ENCODE results near the gene HS3ST6.
"Not testable (repeated sequence)": the region's sequence is repeated elsewhere in the genome, so short reads cannot be mapped to it uniquely, and the experiment has no call there.

Gene HS3ST6

DNA sequence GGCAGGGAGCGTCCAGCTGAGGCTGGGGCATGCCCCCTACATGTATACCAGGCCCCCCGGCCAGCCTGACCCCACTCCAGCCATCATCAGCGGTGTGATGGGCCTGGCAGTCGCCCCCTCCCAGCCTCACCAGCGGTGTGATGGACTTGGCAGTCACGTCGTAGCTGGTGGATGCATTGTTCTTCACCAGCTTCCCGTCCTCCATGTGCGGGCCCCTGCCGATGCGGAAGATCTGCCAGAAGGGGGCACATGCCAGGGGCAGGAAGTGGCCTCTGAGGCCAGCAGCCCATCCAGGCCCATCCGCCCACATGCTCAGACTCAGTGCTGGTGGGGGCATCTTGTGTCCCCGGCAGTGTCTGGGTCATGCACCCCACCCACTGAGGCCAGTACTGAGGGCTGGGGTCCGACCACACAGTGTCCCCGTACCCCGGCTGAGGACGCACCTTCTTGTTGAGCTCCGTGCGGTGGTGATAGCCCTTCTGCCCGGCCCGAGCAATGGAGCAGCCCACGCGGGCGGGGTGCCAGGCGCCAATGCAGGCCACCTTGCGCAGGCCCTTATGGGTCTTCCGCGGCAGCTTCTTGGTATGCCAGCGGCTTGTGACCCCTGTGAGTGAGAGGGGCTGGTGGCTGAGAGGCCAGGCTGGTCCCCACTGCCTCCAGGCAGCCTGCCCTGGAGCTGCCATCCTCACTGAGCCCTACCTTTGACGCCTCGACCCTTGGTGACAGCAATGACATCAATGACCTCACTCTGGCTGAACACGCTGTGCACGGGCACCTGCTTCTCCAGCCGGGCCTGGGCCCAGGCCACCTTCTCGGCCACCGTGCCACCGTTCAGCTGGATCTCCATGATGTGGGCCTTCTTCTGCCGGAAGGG is 28.5 kb upstream of the HS3ST6 start:
- no peak for DNase-seq

DNA sequence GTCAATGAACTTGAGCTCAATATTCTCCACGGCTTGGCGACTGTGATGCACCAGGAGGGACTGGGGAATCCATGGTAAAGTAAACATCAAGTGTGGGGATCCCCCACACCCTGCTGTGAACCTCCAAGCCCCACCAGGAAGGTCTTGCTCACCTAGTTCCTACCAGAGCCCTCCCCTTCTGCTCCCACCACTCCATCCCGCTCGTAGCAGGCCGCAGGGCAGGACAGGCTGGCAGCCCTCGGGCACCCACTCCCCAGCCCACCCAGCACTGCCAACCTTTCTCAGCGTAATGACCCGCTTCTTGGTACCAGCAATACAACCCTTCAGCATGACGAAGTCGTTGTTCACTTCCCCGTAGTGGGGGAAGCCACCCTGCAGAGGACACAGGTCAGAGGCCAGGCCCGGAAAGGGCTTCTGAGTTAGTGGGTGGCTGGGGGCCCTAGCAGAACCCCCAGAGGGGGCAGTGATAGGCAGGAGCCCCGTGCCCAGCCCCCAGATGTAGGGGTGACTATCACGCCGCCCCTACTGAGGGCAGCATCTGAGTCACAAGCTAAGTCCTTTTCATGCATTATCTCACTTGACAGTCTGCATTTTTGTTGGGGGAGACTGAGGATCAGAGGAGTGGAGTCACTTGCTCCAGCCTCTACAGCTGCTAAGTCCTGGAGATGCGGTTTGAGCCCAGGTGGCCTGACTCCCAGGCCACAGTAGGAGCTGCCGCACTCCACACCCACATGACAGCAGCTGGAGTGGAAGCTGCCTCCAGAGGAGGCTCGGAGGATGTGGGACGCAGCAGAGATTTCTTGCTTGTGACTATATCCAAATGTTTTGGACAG is 27.6 kb upstream of the HS3ST6 start:
- DNase-seq: no peak

- DNase-seq: no peak
Measured at GRCh38 chr16:1944612-1945199, 26.5 kb upstream of the HS3ST6 start.

DNA sequence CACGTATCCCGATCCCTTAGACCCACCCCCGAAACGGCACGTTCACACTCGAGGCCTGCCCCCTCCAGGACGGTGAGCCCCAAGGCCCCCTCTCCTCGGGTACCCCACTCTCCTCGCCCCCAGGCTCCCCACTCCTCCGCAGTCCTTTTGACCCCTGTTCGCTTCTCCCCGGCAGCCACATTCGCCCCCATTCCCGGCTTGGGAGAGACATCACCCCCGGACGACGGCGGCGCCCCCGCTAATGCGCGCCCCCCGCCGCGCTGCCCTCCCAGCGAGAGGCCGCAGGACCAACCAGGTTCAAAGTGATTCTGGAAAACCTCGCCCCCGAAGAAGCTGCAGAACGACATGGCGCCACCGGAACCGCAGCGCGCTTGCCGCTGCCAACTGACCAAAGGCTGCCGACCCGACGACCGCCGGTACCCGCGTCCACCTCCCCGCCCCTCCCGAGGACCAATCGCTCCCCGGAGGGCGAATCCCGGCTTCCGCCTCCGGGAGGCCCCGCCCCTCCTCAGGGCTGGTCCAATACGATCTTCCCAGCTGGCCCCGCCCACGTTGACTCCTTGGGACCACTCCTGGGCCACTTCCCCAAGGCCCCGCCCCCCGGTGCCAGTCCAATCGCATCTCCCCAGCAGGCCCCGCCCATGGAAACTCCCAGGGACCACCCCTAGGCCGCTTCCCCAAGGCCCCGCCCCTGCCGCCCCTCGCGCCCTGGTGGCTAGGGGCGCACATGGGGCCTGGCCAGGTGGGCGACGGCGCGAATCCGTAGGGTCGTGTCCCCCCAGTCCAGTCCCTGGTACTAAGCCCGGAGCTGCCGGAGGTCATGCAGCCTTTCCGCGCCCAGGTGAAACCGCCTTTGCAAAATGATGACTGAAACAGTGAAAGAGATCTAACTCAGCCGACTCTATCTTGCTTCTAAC is 24.9 kb upstream of the HS3ST6 start, which contains the start of gene MSRB1:
TSS of gene MSRB1 (minus strand) at position 390 of the 917 bp plus-strand sequence. CDS start at position 347, 43 bp downstream.
- peak; percentile 100 for DNase-seq

DNA sequence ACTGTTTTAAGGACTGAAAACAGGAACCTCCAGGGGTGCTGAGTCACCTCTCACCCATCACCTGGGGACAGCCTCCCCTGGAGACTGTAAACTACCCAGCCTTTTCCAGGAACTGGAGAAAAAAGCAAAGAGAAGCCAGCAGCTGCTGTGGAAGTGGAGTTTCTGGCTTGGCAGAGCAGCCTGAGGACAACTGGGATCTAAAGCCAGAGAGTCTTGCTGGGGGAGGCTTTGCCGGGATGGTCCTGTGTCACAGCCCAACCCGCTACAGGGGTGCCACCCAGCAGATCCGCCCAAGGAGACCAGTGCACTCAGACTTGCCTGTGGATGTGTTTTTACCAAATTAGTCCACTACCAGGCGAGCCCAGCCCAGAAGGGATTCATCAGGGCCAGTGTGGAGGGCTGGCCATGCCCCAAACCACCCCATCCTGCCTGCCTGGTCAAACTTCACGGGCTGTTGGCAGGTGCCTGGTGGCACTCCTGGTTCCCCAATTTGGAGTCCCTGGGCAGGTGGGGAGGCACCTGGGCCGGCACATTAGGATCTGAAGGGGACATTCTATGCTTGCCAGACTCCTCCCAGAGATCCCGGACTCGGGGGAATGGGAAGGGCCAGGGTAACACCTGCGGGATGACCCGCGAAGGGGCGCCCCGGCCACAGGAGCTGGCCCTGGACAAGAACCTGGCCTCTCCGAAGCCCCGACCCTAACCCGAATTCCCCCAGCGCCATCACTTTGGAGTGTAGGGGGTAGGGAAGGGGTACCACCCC is 24.0 kb upstream of the HS3ST6 start:
- DNase-seq: no peak

DNA sequence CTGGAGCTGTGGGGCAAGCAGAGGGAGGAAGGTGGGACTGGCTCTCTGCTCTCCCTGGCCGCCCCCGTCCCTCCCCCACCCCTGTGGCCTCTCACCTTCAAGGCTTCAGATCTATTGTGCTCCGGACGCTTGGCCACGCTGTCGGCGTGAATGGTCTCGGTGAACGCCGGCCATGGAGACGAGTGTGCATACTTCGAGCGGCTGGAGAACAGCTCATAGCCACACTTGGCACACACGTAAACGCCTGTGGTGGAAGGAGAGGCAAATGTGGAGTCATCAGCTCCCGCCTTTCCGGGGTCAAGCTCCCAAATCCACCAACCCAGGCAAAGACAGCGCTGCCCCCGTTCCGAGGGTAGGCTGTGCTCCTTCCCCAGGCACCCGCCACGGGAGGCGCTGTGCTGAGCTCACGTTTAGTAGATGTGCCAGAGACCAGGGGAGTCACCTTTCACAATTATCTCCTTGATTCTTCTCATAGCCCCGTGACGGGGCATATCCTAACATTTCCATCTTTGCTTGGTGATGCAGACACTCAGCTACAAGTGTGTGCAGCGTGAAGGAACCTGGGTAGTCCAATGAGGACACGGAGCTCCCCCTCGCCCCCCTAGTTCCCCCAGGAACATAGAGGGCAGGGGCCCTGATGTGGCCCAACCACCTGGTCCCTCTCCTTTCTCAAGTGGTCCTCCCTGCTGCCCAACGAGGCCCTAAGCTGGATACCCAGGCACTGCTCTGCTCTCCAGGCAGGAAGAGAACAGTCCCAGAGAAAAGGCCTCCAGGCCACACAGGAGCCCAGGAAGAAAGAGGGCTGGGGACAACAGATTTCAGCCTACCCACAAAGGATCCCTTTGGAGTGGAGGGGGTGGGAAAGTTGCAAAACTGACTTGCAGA is 23.2 kb upstream of the HS3ST6 start:
- no peak for DNase-seq

GRCh38 chr16:1940273-1941161 is 22.3 kb upstream of the HS3ST6 start:
- DNase-seq: no peak

- not testable (repeated sequence) for DNase-seq
Measured at GRCh38 chr16:1939833-1940232, 21.6 kb upstream of the HS3ST6 start.

- DNase-seq: no peak
Measured at GRCh38 chr16:1938910-1939309, 20.7 kb upstream of the HS3ST6 start.

DNA sequence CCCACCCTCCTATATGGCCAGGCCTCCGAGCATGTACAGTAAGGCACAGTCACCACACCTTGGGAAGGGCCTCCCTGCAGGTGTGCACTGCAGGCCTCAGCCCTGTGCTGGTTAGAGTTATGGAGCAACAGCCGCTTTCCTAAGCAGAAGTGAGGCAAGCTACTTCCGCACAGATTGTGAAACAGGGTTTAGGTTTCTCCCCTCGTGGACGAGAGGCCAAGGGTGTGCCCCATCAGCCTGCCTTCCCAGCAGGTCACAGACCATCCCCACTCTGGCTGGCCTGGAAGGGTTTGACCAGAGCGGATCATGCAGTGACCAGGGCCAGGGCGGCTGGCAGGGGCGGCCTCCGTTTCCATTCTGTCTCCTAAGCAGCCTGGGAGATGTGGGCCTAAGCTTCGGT is 20.1 kb upstream of the HS3ST6 start:
- no peak for DNase-seq

DNA sequence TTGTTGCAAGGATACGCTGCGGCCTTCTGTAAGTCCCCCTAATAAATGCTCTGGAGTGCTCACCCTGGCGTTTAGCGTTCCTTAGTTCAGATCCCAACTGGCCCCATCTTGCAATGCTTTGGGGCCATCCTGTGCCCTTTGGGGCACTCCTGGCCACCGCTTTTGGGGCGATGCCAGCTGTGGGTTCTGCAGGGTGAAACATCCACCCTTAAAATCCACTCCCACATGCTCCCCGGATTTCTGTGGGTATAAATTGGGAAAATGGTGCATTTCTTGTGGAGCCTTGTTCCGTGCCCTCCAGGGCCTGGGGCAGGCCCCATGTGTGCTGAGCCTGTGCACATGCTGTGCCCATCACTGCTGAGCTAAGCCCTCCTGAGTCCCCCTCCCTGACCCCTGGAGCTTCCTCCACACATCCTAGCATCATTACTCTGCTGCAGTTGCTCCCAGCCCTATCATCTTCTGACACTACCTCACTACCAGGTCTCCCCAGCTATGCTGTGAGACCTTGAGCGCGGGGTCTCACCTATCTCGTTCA is 18.8 kb upstream of the HS3ST6 start:
- no peak for DNase-seq

DNA sequence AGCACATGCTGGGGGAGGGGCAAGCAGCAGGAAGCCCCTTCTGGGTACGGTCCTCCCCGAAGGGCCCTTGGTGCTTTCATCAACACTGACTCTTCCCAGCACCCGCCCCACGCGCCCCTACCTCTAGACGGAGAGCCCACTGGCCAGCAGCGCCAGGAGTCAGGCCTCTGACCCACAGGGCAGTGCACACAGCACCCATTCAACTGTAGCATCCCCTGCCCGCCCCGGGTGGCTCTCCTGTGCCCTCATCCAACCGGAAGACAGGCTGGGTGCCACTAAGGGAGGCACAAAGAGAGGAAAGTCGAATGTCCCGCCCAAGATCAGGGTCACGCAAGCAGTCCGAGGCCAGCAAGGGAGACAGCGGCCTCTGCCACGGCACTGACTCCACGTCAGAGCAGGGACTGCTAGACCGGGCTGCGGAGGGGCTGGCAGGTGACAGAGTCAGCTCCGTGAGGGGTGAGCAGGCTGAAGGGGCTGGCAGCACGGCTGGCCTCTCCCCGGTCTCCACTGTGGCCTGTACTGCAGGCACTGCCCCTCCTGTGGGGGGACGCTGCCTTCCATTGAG is 15.0 kb upstream of the HS3ST6 start:
- no peak for DNase-seq

GRCh38 chr16:1932050-1933028 is 14.1 kb upstream of the HS3ST6 start:
- DNase-seq: no peak

- no peak for DNase-seq
Measured at GRCh38 chr16:1930338-1930720, 12.1 kb upstream of the HS3ST6 start.

DNA sequence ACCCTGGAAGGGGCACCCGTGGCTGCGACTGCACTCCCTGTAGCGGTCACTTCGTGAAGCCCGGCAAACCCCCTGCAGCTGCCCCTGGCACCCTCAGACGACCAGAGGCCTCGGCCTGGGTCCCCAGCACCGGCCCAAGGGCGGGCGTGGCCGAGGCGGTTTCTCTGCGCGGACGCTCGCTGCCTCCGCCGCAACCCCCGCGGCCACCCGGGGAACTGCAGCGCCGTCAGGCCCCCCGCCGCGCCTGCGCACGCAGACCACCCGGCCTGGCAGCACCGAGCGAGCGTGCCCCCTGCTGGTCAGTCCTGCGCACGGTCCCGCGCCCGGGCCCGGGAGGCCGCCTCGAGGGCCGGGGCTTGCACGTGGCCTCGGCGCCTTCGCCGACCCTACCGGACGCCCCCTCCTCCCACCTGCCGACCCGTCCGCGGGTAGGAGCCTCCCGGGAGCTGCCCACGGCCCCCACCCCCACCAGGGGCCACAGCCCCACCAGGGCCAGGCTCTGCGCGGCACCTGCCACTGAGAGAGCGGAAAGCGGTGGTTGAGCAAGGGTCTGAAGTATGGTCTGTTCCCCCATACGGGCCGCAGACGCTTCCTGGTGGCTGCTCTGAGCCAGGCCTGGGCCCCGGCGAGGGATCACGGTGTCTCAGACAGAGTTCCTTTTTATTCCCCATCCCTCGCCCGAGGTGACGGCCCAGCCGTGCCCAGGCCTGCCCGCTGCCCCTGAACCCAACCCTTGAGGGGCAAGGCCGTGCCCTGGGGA is 11.5 kb upstream of the HS3ST6 start:
- DNase-seq: peak; percentile 92

- peak; percentile 19 for DNase-seq
Measured at GRCh38 chr16:1929105-1929504, 10.9 kb upstream of the HS3ST6 start.

- no peak for DNase-seq
Measured at GRCh38 chr16:1926271-1926670, 8.1 kb upstream of the HS3ST6 start.
